DND-41 (cell line): Measurements from ENCODE around the gene KIAA1586.
"Not testable (repeated sequence)": the region's sequence is repeated elsewhere in the genome, so short reads cannot be mapped to it uniquely, and the experiment has no call there.

Source experiments
- ATAC-seq: fragments of 200-7000 bp; cut with Tn5 transposase; 3 replicates; pipeline ENCODE4 v1.9.1; 2021; ENCODE audit warnings: low read depth; ENCODE audit not compliant: insufficient read depth
- DNase-seq: peaks from one replicate; pipeline ENCODE4 v3.0.0-alpha.2; 2020
- H2AFZ ChIP-seq: 2 replicates; pipeline ENCODE4 v1.6.0; 2012; ENCODE audit warnings: low read depth, low read length
- H3K27ac ChIP-seq: 2 replicates; pipeline ENCODE4 v1.5.1; 2012; ENCODE audit warnings: low read length, inconsistent platforms
- H3K27me3 ChIP-seq: fragments of 200-600 bp; sonication (generic); 2 replicates; pipeline ENCODE4 v1.6.0; 2012; ENCODE audit warnings: low read length, mild to moderate bottlenecking, inconsistent platforms; ENCODE audit not compliant: insufficient read depth, poor library complexity
- H3K36me3 ChIP-seq: 2 replicates; pipeline ENCODE4 v1.5.1; 2012; ENCODE audit warnings: low read length, inconsistent platforms; ENCODE audit not compliant: insufficient read depth
- H3K4me1 ChIP-seq: 2 replicates; pipeline ENCODE4 v1.5.1; 2012; ENCODE audit warnings: mild to moderate bottlenecking, low read length; ENCODE audit not compliant: insufficient read depth
- H3K4me2 ChIP-seq: 2 replicates; pipeline ENCODE4 v1.6.0; 2012; ENCODE audit warnings: mild to moderate bottlenecking, moderate library complexity, low read length, inconsistent platforms; ENCODE audit not compliant: insufficient read depth
- H3K4me3 ChIP-seq, 2 experiments: fragments of 200-600 bp in 1 of 2; shearing (Covaris generic) in 1 of 2; 2 replicates each; pipeline ENCODE4 v1.5.1; 2012 to 2016; ENCODE audit warnings: inconsistent platforms in 2 of 2, low read length in 2 of 2, mild to moderate bottlenecking in 2 of 2, low read depth in 1 of 2, moderate library complexity in 1 of 2
- H3K79me2 ChIP-seq: 2 replicates; pipeline ENCODE4 v1.6.0; 2012; ENCODE audit warnings: low read length, inconsistent platforms; ENCODE audit not compliant: insufficient read depth
- H3K9ac ChIP-seq: 2 replicates; pipeline ENCODE4 v1.6.0; 2012; ENCODE audit warnings: low read depth, mild to moderate bottlenecking, inconsistent platforms, low read length, moderate library complexity
- H3K9me3 ChIP-seq: 2 replicates; pipeline ENCODE4 v1.5.1; 2012; ENCODE audit warnings: low read length, moderate library complexity, mild to moderate bottlenecking, inconsistent platforms; ENCODE audit not compliant: insufficient read depth, severe bottlenecking
- H4K20me1 ChIP-seq: 2 replicates; pipeline ENCODE4 v1.6.0; 2012; ENCODE audit warnings: low read length; ENCODE audit not compliant: insufficient read depth
- EZH2 ChIP-seq: IDR thresholded peaks from 3 replicates; pipeline ENCODE4 v1.6.1; 2012; ENCODE audit warnings: borderline replicate concordance, low read depth, mild to moderate bottlenecking, moderate library complexity, low read length, inconsistent platforms; ENCODE audit not compliant: severe bottlenecking
- TF ChIP-seq, protein P1 (sequence below): IDR thresholded peaks from 2 replicates; pipeline ENCODE4 v1.5.1; 2012; ENCODE audit warnings: borderline replicate concordance, low read length, moderate library complexity, mild to moderate bottlenecking; ENCODE audit not compliant: poor library complexity, severe bottlenecking; ENCODE audit errors: extremely low read depth

The KIAA1586 gene

DNA sequence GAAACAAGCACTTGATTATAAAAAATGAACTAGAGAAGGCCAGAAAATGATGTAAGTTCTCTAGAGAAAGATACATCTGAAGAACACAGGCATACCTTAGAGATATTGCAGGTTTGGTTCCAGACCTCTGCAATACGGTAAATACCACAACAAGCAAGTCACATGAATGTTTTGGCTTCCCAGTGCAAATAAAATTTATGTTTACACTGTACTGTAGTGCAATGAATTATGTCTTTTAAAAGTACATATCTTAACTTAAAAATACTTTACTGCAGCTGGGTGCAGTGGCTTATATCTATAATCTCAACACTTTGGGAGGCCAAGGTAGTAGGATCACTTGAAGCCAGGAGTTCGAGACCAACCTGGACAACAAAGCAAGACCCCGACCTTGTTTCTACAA lies 10.9 kb upstream of the KIAA1586 start:
- Histone ChIP-seq H3K4me2 (no peak overlapping the region), H3K27ac (no peak overlapping the region), H3K79me2 (no peaks in the 10 kb centered on the region), H3K9me3 (no peaks in the 10 kb centered on the region), H3K9ac (no peak overlapping the region), H4K20me1 (no peaks in the 10 kb centered on the region), H3K4me1 (no peaks in the 10 kb centered on the region), H3K36me3 (no peaks in the 10 kb centered on the region), H2AFZ (no peak overlapping the region), H3K4me3 (no peak overlapping the region), H3K27me3 (no peaks in the 10 kb centered on the region)
- ATAC-seq (no peak), DNase-seq (no peak)
- TF ChIP-seq EZH2, result no peak
- TF ChIP-seq, protein P1, sequence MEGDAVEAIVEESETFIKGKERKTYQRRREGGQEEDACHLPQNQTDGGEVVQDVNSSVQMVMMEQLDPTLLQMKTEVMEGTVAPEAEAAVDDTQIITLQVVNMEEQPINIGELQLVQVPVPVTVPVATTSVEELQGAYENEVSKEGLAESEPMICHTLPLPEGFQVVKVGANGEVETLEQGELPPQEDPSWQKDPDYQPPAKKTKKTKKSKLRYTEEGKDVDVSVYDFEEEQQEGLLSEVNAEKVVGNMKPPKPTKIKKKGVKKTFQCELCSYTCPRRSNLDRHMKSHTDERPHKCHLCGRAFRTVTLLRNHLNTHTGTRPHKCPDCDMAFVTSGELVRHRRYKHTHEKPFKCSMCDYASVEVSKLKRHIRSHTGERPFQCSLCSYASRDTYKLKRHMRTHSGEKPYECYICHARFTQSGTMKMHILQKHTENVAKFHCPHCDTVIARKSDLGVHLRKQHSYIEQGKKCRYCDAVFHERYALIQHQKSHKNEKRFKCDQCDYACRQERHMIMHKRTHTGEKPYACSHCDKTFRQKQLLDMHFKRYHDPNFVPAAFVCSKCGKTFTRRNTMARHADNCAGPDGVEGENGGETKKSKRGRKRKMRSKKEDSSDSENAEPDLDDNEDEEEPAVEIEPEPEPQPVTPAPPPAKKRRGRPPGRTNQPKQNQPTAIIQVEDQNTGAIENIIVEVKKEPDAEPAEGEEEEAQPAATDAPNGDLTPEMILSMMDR, result no peak

DNA sequence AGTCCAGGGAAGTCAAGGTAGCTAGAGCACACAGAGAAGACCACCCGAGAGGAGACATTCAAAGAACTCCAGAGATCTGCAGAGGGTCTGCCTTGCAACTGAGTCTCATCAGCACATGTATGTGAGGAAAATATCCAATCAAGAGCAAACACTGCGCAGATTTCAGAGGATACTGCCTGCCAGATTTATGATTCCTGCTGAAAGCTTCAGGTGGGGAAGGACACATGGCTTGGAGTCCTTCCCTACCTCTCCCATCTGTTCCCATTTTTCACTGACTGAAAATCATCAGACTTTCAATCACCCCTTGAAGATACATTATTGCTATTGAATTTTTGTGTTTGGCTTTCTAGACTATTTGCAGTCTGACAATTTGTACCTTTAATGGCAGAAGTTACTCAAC lies 7.6 kb upstream of the KIAA1586 start:
- Histone ChIP-seq H3K4me3 (no peak overlapping the region), H3K27ac (no peak overlapping the region), H3K36me3 (no peaks in the 10 kb centered on the region), H3K79me2 (no peaks in the 10 kb centered on the region), H4K20me1 (no peaks in the 10 kb centered on the region), H3K9ac (no peak overlapping the region), H2AFZ (no peak overlapping the region; the same call in 1 of the 2 replicates), H3K4me2 (no peak overlapping the region), H3K4me1 (no peaks in the 10 kb centered on the region), H3K9me3 (no peaks in the 10 kb centered on the region), H3K27me3 (no peaks in the 10 kb centered on the region)
- ATAC-seq (no peak), DNase-seq (no peak)
- TF ChIP-seq, protein P1, result no peak
- TF ChIP-seq EZH2, result no peak

DNA sequence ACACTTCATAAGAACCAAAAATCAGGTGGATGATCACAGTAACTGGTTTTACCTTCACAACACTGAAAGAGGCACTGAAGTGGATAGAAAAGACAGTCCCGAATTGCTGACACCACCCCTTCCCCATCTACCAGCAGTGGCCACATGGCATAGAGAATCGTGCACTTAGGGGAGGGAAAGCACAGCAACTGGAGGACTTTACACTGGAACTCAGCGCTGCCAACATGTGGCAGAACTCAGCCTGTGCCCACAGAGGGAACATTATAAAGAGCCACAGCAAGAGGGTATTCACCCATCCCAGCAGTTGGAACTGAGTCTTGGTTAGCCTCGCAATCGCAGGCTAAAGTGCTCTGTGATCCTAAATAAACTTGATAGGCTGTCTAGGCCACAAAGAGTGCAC lies 6.5 kb upstream of the KIAA1586 start:
- H2AFZ ChIP-seq, result 0 out of 2 replicates have a peak overlapping the region, but pooled peaks have one; percentile 1
- no peaks in the 10 kb centered on the region for H3K4me1 ChIP-seq

DNA sequence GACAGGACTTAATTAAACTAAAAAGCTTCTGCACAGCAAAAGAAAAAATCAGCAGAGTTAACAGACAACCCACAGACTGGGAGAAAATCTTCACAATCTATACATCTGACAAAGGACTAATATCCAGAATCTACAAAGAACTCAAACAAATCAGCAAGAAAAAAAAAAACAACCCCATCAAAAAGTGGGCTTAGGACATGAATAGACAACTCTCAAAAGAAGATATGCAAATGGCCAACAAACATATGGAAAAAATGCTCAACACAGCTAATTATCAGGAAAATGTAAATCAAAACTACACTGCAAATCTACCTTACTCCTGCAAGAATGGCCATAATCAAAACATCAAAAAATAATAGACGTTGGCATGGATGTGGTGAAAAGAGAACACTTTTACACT lies 2.4 kb upstream of the KIAA1586 start:
- H4K20me1 ChIP-seq, H3K9ac ChIP-seq, ATAC-seq, H2AFZ ChIP-seq, H3K4me3 ChIP-seq, DNase-seq, H3K4me2 ChIP-seq, H3K27me3 ChIP-seq, H3K9me3 ChIP-seq, H3K27ac ChIP-seq: not testable (repeated sequence)
- H3K36me3 ChIP-seq, result peaks cover 10% of the 10 kb centered on the region
- peaks cover 23% of the 10 kb centered on the region for H3K4me1 ChIP-seq
- peaks cover 20% of the 10 kb centered on the region for H3K79me2 ChIP-seq

More for the DNA sequence above, 6.5 kb upstream of the KIAA1586 start:
- H3K9me3 ChIP-seq, result no peaks in the 10 kb centered on the region
- DNase-seq (no peak), ATAC-seq (peak; percentile 55; the same call in 1 of the 3 replicates)
- no peak overlapping the region for H3K9ac ChIP-seq
- no peak overlapping the region for H3K4me3 ChIP-seq
- H3K27ac ChIP-seq, result no peak overlapping the region
- H3K27me3 ChIP-seq, result no peaks in the 10 kb centered on the region
- no peaks in the 10 kb centered on the region for H3K79me2 ChIP-seq
- H3K4me2 ChIP-seq, result no peak overlapping the region
- no peaks in the 10 kb centered on the region for H4K20me1 ChIP-seq
- TF ChIP-seq, protein P1, result peak; percentile 42
- no peak for TF ChIP-seq EZH2
- H3K36me3 ChIP-seq, result no peaks in the 10 kb centered on the region
